Stimulated activated CD4-positive, alpha-beta T cell treated with anti-CD3 and anti-CD28 coated beads, Interleukin-1b, Interleukin-23, amount 100 ng/mL, for 48 hours (primary cell): Measurements from ENCODE around the gene ST6GALNAC2.
"Not testable (repeated sequence)": the region's sequence is repeated elsewhere in the genome, so short reads cannot be mapped to it uniquely, and the experiment has no call there.

Source experiments
- DNase-seq: peaks from one replicate; pipeline ENCODE4 v3.0.0-alpha.2; 2020

Gene ST6GALNAC2

GRCh38 chr17:76525513-76525833, 60.2 kb downstream of the ST6GALNAC2 start:
- DNase-seq, result not testable (repeated sequence)

- DNase-seq, result no peak
Measured at GRCh38 chr17:76524598-76525512, 60.8 kb downstream of the ST6GALNAC2 start.

- peak; percentile 80 for DNase-seq
Measured at GRCh38 chr17:76523084-76524037, 62.3 kb downstream of the ST6GALNAC2 start.

- not testable (repeated sequence) for DNase-seq
Measured at GRCh38 chr17:76521683-76522082, 64.0 kb downstream of the ST6GALNAC2 start.

- no peak for DNase-seq
Measured at GRCh38 chr17:76521262-76521661, 64.4 kb downstream of the ST6GALNAC2 start.

- no peak for DNase-seq
Measured at GRCh38 chr17:76519048-76519966, 66.4 kb downstream of the ST6GALNAC2 start.

- DNase-seq, result no peak
Measured at GRCh38 chr17:76517638-76518038, 68.0 kb downstream of the ST6GALNAC2 start.
